Activated CD8-positive, alpha-beta memory T cell treated with anti-CD3 and anti-CD28 coated beads, Interleukin-2, amount 50 U/mL, for 24 hours (primary cell): ENCODE data around the gene KCNT2.

ENCODE experiments used
- DNase-seq: peaks from one replicate; pipeline ENCODE4 v3.0.0-alpha.2; 2020; ENCODE audit errors: extremely low read depth

KCNT2 gene

GRCh38 chr1:196450143-196451095, 157.8 kb downstream of the KCNT2 start:
- DNase-seq = no peak

GRCh38 chr1:196449460-196449859, 158.8 kb downstream of the KCNT2 start:
- DNase-seq = no peak

- no peak for DNase-seq
Observed at GRCh38 chr1:196445775-196446174, 162.5 kb downstream of the KCNT2 start.

- no peak for DNase-seq
Observed at GRCh38 chr1:196444634-196445033, 163.6 kb downstream of the KCNT2 start.

GRCh38 chr1:196442366-196442765, 165.9 kb downstream of the KCNT2 start:
- DNase-seq = no peak

- no peak for DNase-seq
Observed at GRCh38 chr1:196440711-196441110, 167.5 kb downstream of the KCNT2 start.

- no peak for DNase-seq
Observed at GRCh38 chr1:196438329-196438728, 169.9 kb downstream of the KCNT2 start.

- no peak for DNase-seq
Observed at GRCh38 chr1:196437671-196438070, 170.6 kb downstream of the KCNT2 start.

- no peak for DNase-seq
Observed at GRCh38 chr1:196433000-196433399, 175.2 kb downstream of the KCNT2 start.

- no peak for DNase-seq
Observed at GRCh38 chr1:196427976-196428734, 180.1 kb downstream of the KCNT2 start.

- DNase-seq = no peak
Observed at GRCh38 chr1:196425513-196425912, 182.7 kb downstream of the KCNT2 start.

- DNase-seq = no peak
Observed at GRCh38 chr1:196423612-196424011, 184.6 kb downstream of the KCNT2 start.

GRCh38 chr1:196418772-196419171, 189.5 kb downstream of the KCNT2 start:
- DNase-seq = no peak

- DNase-seq = no peak
Observed at GRCh38 chr1:196415978-196416377, 192.3 kb downstream of the KCNT2 start.

GRCh38 chr1:196412326-196412725, 195.9 kb downstream of the KCNT2 start:
- no peak for DNase-seq

GRCh38 chr1:196410768-196411167, 197.5 kb downstream of the KCNT2 start:
- no peak for DNase-seq

GRCh38 chr1:196409586-196409985, 198.7 kb downstream of the KCNT2 start:
- DNase-seq = no peak

- DNase-seq = no peak
Observed at GRCh38 chr1:196407358-196408051, 200.7 kb downstream of the KCNT2 start.

GRCh38 chr1:196405839-196406238, 202.4 kb downstream of the KCNT2 start:
- no peak for DNase-seq

- no peak for DNase-seq
Observed at GRCh38 chr1:196403803-196404690, 204.2 kb downstream of the KCNT2 start.

- no peak for DNase-seq
Observed at GRCh38 chr1:196401891-196402290, 206.3 kb downstream of the KCNT2 start.
